NCI-H82 treated with DMSO at 0.1 percent for 48 hours (cell line): Measurements from ENCODE around the gene USP51.
A peak's percentile ranks its signal among the peaks of the same experiment; 100 is the strongest.
"Not testable (repeated sequence)": the region's sequence is repeated elsewhere in the genome, so short reads cannot be mapped to it uniquely, and the experiment has no call there.

ENCODE experiments used
- DNase-seq: peaks from one replicate; lab custom pipeline; 2025; ENCODE audit not compliant: unreplicated experiment; lab: John Stamatoyannopoulos, UW

USP51 gene

GRCh38 chrX:55465791-55466190, 23.9 kb downstream of the USP51 start:
- not testable (repeated sequence) for DNase-seq

- DNase-seq = not testable (repeated sequence)
Measured at GRCh38 chrX:55465108-55465507, 24.5 kb downstream of the USP51 start.

DNA sequence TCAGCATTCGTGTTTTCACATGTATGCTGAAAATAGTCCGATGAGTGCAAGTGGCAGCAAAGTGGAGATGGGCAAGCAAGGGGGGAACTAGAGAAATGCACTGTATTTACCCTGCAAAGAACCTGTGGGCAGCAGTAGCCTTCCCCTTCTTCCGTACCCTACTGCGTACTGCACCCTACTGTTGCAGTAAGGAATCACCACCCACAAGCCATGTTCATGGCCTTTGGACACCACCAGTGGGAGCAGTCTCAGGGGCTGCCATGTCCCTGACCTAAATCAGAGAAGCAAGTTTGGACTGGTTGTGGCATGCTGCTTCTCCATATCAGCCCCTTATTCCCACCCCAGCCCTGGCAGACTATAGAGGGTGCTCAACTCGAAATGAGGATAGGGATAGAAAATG, 25.6 kb downstream of the USP51 start:
- DNase-seq = not testable (repeated sequence)

DNA sequence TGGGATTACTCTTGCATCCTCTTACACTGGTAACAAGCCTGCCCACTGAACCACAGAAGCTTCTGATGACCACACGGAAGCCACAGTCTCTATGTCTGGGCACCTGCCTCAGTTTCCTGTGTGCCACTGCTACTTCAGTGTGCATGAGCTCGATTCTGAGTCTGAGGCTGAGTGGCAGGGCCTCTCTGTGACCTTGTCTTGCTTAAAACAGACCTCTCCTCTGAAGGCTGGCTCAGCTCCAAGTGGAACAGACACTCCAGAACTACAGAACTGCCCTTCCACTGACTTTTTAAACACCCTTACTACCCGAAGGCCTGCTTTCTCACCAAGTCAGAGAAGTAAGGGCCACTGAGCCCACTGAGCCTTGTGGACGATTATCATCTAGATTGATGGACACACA, 29.7 kb downstream of the USP51 start:
- not testable (repeated sequence) for DNase-seq

GRCh38 chrX:55459426-55459825, 30.2 kb downstream of the USP51 start:
- not testable (repeated sequence) for DNase-seq

GRCh38 chrX:55455708-55456107, 33.9 kb downstream of the USP51 start:
- DNase-seq = not testable (repeated sequence)

DNA sequence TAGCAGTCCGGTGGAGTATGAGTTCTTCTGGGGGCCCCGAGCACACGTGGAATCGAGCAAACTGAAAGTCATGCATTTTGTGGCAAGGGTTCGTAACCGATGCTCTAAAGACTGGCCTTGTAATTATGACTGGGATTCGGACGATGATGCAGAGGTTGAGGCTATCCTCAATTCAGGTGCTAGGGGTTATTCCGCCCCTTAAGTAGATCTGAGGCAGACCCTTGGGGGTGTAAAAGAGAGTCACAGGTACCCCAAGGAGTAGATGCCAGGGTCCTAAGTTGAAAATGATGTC, 36.9 kb downstream of the USP51 start:
- no peak for DNase-seq

- DNase-seq = peak; percentile 67
Measured at GRCh38 chrX:55451990-55452832, 37.4 kb downstream of the USP51 start, which contains the start of gene MAGEH1. Gene MAGEH1 (plus strand): TSS chrX:55452127. CDS start chrX:55452375, 248 bp downstream.

GRCh38 chrX:55451626-55451989, 38.0 kb downstream of the USP51 start:
- no peak for DNase-seq

DNA sequence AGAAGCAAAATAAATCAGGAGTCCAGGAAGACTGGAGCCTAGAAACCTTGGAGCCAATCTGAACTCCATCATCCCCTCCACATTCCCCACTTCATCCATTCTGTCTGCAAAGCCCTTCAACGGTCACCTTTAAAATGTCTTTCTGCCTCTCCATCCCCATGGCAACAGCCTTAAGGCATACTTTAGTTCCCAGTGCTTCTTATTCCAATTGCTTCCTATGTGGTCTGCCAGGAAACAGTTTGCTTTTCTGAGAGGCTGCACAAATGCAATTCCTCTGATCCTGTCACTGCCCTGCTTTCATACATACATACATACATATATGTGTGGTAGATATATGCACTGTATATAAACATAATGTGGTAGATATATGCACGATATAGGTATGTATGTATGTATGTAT, 38.5 kb downstream of the USP51 start:
- DNase-seq = no peak

DNA sequence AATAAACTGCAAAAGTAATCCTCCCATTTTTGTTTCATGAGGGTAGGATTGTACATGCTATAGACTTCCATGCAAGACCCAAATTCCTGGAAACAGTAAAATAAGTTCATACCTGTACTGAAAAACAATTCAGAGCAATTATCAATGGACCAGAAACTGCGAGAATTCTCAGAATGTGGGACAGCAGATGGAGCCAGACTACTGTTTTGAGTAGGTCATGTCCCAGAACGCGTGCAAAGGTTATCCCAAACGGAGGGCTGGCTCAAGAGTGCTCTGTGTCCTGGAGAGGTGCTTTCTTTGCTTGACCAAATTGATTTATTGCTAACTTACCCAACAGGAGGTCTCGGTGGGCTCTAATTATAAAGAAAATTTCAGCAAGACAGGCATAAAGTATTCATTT, 39.4 kb downstream of the USP51 start:
- DNase-seq = no peak

- DNase-seq = not testable (repeated sequence)
Measured at GRCh38 chrX:55443468-55443867, 46.2 kb downstream of the USP51 start.
